ENCODE results near the gene MFAP1. TPM values are rescaled to one million over a fixed set of nuclear protein-coding genes. Genes with fewer than 3 reads are reported as not detected.

MFAP1 gene, protein sequence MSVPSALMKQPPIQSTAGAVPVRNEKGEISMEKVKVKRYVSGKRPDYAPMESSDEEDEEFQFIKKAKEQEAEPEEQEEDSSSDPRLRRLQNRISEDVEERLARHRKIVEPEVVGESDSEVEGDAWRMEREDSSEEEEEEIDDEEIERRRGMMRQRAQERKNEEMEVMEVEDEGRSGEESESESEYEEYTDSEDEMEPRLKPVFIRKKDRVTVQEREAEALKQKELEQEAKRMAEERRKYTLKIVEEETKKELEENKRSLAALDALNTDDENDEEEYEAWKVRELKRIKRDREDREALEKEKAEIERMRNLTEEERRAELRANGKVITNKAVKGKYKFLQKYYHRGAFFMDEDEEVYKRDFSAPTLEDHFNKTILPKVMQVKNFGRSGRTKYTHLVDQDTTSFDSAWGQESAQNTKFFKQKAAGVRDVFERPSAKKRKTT
- 25.7 and 29.6 TPM in 2 replicates for total RNA-seq

DNA sequence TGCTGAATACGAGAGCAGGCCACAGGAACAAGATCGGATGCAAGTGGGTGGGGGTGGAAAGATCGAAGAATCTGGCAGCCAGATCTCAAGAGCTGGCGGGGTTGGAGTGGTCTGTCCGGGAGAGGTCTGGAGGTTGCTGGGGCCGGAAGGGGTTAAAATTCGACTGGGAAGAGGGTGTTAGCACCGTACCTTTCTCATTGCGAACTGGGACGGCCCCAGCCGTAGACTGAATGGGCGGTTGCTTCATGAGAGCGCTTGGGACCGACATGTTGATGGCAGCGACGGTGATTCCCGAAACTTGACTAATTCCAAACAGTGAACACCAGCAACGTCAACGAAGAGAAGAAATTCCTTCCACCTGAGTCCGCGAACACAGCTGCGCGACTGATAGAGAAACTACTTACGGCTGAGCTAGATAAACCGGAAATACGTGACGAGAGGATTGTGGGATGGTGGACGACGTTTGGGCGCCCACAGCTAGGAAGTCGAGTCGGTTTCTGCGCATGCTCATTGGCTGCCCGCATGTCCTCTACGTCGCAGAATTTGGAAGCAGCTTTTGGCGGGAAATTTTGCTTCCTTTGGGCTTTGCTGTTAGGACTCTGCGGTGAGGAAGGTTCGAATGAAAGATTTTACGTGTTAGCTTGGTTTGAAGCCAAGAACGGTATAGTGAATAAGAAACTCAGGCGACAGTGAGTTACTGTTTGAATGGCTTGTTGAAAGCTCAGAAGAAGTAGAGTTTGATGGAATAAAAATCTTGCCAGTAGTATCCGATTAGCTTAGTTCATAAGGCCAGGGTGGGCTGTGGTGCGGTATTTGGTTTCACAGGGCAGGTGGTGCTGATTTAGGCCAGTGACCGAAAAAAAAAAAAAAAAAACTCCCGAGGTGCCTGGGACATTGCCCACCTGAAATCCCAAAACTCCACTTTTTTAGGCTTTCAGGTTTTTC lies at the start of gene MFAP1:
TSS of gene MFAP1 (minus strand) at position 389 of the 945 bp plus-strand sequence. CDS start at position 268, 121 bp downstream.

DNA sequence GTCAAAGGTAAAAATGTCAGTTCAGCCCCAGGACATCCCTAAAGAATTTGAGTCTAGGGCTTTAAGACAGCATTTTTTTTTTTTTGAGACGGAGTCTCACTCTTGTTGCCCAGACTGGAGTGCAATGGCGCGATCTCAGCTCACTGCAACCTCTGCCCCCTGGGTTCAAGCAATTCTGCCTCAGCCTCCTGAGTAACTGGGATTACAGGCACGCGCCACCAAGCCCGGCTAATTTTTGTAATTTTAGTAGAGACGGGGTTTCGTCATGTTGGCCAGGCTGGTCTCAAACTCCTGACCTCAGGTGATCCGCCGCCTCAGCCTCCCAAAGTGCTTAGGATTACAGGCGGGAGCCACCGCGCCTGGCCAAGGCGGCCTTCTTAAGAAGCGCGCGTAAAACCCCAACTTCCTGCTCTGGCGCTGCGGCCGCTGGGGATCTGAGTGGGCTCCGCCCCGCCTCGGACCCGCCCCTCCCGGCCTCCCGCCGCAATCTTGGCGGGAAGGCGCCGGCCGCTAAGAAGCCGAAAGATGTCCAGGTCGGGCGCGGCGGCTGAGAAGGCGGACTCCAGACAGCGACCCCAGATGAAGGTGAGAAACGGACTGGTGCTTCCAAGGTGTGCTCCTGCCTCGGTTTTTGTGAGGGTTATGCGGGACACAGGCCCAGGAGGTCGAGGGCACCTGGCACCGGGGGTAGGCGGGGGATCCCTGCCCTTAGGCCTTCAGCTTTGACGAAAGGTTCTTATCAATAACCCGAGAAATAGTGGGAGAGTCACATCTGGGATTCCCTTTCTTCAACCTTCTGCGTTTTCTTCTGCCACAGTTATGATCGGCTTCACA lies 2.2 kb upstream of the MFAP1 start, which contains the start of gene WDR76:
TSS of gene WDR76 (plus strand) at position 495 of the 834 bp plus-strand sequence. CDS start at position 526, 31 bp downstream.

DNA sequence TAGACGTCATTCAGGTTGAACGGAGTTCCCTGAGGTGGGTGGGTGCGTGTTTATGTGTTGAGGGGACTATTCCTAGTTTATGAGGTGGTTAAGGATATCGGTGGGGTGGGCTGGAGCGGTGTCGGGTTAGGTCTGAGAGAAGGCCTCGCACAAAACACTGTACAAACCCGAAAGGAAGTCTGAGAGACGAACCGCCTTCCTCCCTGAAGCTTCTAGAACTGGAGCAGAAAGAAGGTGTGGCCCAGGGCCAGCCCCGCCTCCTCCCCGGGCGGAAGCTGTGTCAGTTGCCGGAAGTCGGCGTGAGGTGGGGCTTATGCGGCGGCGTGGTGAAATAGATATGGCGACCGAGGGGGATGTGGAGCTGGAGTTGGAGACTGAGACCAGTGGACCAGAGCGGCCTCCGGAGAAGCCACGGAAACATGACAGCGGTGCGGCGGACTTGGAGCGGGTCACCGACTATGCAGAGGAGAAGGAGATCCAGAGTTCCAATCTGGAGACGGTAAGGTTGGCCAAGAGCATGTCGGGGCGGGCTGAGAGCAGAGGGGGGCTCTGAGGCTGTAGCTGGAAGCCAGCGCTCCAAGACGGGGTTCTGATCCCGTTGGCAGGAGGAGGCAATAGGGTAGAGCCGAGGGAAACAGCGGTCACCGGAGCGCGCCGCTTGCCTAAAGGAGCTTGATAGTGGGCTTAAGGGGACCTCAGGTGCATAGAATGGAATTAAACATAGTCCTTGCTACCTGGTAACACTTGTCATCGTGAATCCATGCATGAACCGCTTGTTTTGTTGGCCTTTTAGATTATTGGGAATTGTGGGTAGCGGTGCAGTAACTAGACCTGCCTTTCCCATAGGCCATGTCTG lies 24.0 kb downstream of the MFAP1 start, which contains the start of gene HYPK:
TSS of gene HYPK (plus strand) at position 314 of the 856 bp plus-strand sequence. CDS start at position 338, 24 bp downstream.

DNA sequence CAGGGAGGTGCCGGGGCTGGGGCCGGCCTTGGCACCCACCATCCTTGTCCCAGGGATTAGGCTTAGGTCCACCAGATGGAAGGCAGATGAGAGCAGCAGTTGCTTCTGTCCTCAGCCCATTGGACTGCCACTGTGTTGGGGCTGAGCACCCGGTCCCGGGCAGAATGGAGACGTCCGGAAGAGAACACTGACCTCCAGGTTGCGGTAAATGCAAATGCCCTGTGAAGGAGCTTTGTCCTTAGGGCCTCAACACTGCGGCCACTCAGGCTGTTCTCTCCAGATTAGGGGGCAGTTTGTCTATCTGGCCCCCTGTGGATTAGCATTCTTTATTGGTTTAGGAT lies 24.6 kb downstream of the MFAP1 start, which contains the start of gene SERINC4:
TSS of gene SERINC4 (minus strand) at position 276 of the 341 bp plus-strand sequence. CDS start at position 42, 234 bp downstream.

GRCh38 chr15:43791993-43792760 lies 32.3 kb downstream of the MFAP1 start, which contains the start of gene SERF2:
SERF2 (plus strand) TSS chr15:43792320; CDS start chr15:43792377, 57 bp downstream.

GRCh38 chr15:43776718-43777266 lies 47.7 kb downstream of the MFAP1 start, which contains the start of gene ELL3:
ELL3 (minus strand) TSS chr15:43776966; CDS start chr15:43776901, 65 bp downstream.

Other genes starting within 250 kb of the MFAP1 start
- 16.5 and 18.4 TPM in 2 replicates for gene PPIP5K1, start 234.5 kb downstream of the MFAP1 start, total RNA-seq
- not detected in 2 replicates for gene CKMT1B, start 230.7 kb downstream of the MFAP1 start, total RNA-seq
- not detected in 2 replicates for gene STRC, start 205.9 kb downstream of the MFAP1 start, total RNA-seq
- gene CATSPER2, start 175.8 kb downstream of the MFAP1 start, total RNA-seq = 1.1 and 1.6 TPM in 2 replicates
- gene CKMT1A, start 130.8 kb downstream of the MFAP1 start, total RNA-seq = not detected in 2 replicates
- gene PDIA3, start 78.3 kb downstream of the MFAP1 start, total RNA-seq = 119 and 192 TPM in 2 replicates
- 1.8 and 1.9 TPM in 2 replicates for gene ELL3, start 47.7 kb downstream of the MFAP1 start, total RNA-seq
- 273 and 292 TPM in 2 replicates for gene SERF2, start 32.4 kb downstream of the MFAP1 start, total RNA-seq
- not detected in 2 replicates for gene SERINC4, start 24.5 kb downstream of the MFAP1 start, total RNA-seq
- 7.7 and 9.4 TPM in 2 replicates for gene HYPK, start 24.1 kb downstream of the MFAP1 start, total RNA-seq
- gene WDR76, start 2.3 kb upstream of the MFAP1 start, total RNA-seq = 6.6 and 11.2 TPM in 2 replicates

All from endothelial cell of coronary artery (primary cell).